Measurements from ENCODE around the gene SEC14L1.

Gene SEC14L1

DNA sequence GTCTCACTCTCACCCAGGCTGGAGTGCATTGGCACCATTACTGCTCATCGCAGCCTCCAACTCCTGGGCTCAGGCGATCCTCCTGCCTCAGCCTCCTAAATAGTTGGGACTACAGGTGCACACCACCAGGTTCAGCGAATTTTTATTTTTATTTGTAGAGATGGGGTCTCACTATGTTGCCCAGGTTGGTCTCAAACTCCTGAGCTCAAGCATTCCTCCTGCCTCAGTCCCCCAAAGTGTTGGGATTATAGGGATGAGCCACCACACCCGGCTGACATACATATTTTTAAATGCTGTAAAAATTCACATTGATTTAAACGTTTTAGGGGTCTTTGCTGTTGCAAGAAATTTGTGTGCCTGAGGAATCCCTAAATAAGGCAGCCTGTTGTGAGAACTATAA is 24.8 kb upstream of the SEC14L1 start:
- POLR2A ChIA-PET: interaction anchor here (1.6 kb wide), 1 partner anchor 28 kb away, joined by 3 read pairs; no protein-coding TSS in a partner anchor

DNA sequence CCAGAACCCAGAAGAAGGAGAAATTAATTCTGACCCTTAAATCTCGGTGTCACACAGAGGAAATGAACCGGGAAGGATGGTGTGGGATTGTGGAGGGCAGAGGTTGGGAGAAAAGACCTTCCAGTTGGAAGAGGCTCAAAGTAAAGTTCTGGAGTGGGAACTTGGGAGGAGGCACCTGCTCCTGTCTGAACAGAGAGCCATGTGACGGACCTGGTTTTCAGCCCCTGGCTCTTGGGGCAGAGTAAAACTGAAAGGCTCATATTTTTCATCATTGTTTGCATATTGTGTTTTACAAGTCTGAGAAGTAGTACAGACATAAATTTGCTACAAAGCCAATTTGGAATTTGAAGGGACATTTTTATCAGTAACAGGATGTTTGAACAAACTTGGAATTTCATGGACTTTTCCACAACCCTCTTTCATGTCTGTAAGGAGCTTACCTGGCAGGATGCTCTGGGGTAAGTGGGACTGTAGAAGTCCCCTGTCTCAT is 24.4 kb upstream of the SEC14L1 start:
- TF ChIP-seq ZNF704 (tag by site-specific recombination; IDR thresholded peaks at IDR 0.05): no peak
- no peak for TF ChIP-seq ZSCAN30 (tag by site-specific recombination; IDR thresholded peaks at IDR 0.05)
- TF ChIP-seq, protein P1, sequence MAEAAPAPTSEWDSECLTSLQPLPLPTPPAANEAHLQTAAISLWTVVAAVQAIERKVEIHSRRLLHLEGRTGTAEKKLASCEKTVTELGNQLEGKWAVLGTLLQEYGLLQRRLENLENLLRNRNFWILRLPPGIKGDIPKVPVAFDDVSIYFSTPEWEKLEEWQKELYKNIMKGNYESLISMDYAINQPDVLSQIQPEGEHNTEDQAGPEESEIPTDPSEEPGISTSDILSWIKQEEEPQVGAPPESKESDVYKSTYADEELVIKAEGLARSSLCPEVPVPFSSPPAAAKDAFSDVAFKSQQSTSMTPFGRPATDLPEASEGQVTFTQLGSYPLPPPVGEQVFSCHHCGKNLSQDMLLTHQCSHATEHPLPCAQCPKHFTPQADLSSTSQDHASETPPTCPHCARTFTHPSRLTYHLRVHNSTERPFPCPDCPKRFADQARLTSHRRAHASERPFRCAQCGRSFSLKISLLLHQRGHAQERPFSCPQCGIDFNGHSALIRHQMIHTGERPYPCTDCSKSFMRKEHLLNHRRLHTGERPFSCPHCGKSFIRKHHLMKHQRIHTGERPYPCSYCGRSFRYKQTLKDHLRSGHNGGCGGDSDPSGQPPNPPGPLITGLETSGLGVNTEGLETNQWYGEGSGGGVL (tag by site-specific recombination; IDR thresholded peaks at IDR 0.05): no peak
- no peak for TF ChIP-seq ZNF248 (tag by site-specific recombination; IDR thresholded peaks at IDR 0.05)
- TF ChIP-seq ZNF600 (tag by site-specific recombination; IDR thresholded peaks at IDR 0.05): 0 out of 2 replicates have a peak, but pooled peaks have one; percentile 27
- no peak for TF ChIP-seq ZNF555 (tag by site-specific recombination; conservative IDR thresholded peaks at IDR 0.05)
- no peak for TF ChIP-seq RBAK (tag by site-specific recombination; IDR thresholded peaks at IDR 0.05)
- TF ChIP-seq, protein P2, sequence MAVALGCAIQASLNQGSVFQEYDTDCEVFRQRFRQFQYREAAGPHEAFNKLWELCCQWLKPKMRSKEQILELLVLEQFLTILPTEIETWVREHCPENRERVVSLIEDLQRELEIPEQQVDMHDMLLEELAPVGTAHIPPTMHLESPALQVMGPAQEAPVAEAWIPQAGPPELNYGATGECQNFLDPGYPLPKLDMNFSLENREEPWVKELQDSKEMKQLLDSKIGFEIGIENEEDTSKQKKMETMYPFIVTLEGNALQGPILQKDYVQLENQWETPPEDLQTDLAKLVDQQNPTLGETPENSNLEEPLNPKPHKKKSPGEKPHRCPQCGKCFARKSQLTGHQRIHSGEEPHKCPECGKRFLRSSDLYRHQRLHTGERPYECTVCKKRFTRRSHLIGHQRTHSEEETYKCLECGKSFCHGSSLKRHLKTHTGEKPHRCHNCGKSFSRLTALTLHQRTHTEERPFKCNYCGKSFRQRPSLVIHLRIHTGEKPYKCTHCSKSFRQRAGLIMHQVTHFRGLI (tag by site-specific recombination; IDR thresholded peaks at IDR 0.05): no peak
- TF ChIP-seq ZNF148 (tag by site-specific recombination; IDR thresholded peaks at IDR 0.05; ENCODE audit: borderline replicate concordance): no peak
- CTCF ChIA-PET: interaction anchor here (0.5 kb wide), 1 partner anchor 16 kb away, joined by 5 read pairs; no protein-coding TSS in a partner anchor
- H3K36me3 ChIP-seq (ENCODE audit: control insufficient read depth in 2 of 2, insufficient read depth in 1 of 2, low read length in 2 of 2): no peaks in the 10 kb centered on the region
- H3K4me3 ChIP-seq (ENCODE audit: low read depth, low read length): no peak overlapping the region
- POLR2A ChIA-PET: no interaction called here
- H3K27ac ChIP-seq (ENCODE audit: extremely low read depth, low read depth, low read length): no peak overlapping the region
- no peaks in the 10 kb centered on the region for H3K4me1 ChIP-seq (ENCODE audit: control insufficient read depth, insufficient read depth, low read length)
- no peaks in the 10 kb centered on the region for H3K9me3 ChIP-seq (ENCODE audit: control insufficient read depth, insufficient read depth, low read depth, low read length)

More for the DNA sequence above, 24.8 kb upstream of the SEC14L1 start:
- TF ChIP-seq ZNF521 (tag by site-specific recombination; IDR thresholded peaks at IDR 0.05) (no peak), ZNF121 (tag by site-specific recombination; IDR thresholded peaks at IDR 0.05) (peak; percentile 52; the same call in 1 of the 2 replicates)
- no peaks in the 10 kb centered on the region for H3K9me3 ChIP-seq (ENCODE audit: control insufficient read depth, insufficient read depth, low read depth, low read length)
- no peak overlapping the region for H3K27ac ChIP-seq (ENCODE audit: extremely low read depth, low read depth, low read length)
- no peaks in the 10 kb centered on the region for H3K4me1 ChIP-seq (ENCODE audit: control insufficient read depth, insufficient read depth, low read length)
- no peaks in the 10 kb centered on the region for H3K36me3 ChIP-seq (ENCODE audit: control insufficient read depth in 2 of 2, insufficient read depth in 1 of 2, low read length in 2 of 2)
- no peak overlapping the region for H3K4me3 ChIP-seq (ENCODE audit: low read depth, low read length)
- CTCF ChIA-PET: interaction anchor here (0.6 to 0.7 kb wide), 2 partner anchors 22 to 78 kb away, joined by 6 to 7 read pairs; no protein-coding TSS in a partner anchor

DNA sequence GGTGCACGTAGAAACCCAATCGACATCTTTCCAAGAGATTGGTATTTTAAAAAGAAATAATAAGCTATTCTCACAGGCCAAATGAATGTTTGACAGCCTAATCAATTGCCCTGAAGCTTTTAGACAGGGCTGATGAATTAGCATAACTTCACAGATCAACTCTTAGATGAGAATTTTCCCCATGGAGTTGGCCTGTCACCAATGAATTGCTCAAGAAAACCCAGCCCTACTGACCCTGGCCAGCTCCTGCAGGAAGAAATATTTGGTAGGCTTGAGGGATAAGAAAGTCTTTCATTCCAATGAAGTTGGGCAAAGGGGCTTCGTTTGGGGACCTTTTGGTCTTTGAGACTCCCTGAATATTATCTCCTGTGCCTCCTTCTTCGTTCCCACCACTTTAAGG is 23.4 kb upstream of the SEC14L1 start:
- Histone ChIP-seq H3K36me3 (ENCODE audit: control insufficient read depth in 2 of 2, insufficient read depth in 1 of 2, low read length in 2 of 2) (no peaks in the 10 kb centered on the region), H3K4me1 (ENCODE audit: control insufficient read depth, insufficient read depth, low read length) (no peaks in the 10 kb centered on the region), H3K9me3 (ENCODE audit: control insufficient read depth, insufficient read depth, low read depth, low read length) (no peaks in the 10 kb centered on the region), H3K4me3 (ENCODE audit: low read depth, low read length) (no peak overlapping the region), H3K27ac (ENCODE audit: extremely low read depth, low read depth, low read length) (no peak overlapping the region)
- CTCF ChIA-PET: interaction anchor here (1.1 kb wide), 1 partner anchor 31 kb away, joined by 4 read pairs; no protein-coding TSS in a partner anchor
- POLR2A ChIA-PET: no interaction called here
- TF ChIP-seq KLF8 (tag by site-specific recombination; IDR thresholded peaks at IDR 0.05): no peak
- TF ChIP-seq ZNF623 (tag by site-specific recombination; IDR thresholded peaks at IDR 0.05): no peak
- no peak for TF ChIP-seq TSHZ1 (tag by site-specific recombination; IDR thresholded peaks at IDR 0.05; ENCODE audit: borderline replicate concordance)
- TF ChIP-seq TCF7L2 (IDR thresholded peaks at IDR 0.05; ENCODE audit: borderline replicate concordance, low read depth, low read length): no peak
- no peak for TF ChIP-seq ZBTB21 (tag by site-specific recombination; IDR thresholded peaks at IDR 0.05)
- no peak for TF ChIP-seq ZBTB6 (tag by site-specific recombination; IDR thresholded peaks at IDR 0.05)
